ENCODE results near the gene VSIG10.

The VSIG10 gene

DNA sequence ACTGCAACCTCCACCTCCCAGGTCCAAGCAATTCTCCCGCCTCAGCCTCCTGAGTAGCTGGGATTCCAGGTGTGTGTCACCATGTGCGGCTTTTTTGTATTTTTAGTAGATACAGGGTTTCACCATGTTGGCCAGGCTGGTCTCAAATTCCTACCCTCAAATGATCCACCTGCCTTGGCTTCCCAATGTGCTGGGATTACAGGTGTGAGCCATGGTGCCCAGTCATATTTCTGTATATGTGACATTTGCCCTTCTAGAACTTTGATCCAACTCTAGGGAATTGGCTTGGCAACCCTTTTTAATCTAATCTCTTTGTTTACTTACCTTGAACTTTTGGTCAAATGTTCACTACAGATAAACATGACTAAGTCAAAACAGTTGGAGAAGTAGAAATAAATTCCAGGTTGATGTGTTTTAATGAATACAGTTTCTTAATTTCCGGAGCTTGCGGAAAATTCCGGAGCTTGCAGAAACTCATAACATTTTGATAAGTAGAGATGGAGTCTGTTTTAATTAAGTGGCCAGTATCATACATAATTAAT is 20.6 kb upstream of the VSIG10 start:
- TF ChIP-seq, protein P1, sequence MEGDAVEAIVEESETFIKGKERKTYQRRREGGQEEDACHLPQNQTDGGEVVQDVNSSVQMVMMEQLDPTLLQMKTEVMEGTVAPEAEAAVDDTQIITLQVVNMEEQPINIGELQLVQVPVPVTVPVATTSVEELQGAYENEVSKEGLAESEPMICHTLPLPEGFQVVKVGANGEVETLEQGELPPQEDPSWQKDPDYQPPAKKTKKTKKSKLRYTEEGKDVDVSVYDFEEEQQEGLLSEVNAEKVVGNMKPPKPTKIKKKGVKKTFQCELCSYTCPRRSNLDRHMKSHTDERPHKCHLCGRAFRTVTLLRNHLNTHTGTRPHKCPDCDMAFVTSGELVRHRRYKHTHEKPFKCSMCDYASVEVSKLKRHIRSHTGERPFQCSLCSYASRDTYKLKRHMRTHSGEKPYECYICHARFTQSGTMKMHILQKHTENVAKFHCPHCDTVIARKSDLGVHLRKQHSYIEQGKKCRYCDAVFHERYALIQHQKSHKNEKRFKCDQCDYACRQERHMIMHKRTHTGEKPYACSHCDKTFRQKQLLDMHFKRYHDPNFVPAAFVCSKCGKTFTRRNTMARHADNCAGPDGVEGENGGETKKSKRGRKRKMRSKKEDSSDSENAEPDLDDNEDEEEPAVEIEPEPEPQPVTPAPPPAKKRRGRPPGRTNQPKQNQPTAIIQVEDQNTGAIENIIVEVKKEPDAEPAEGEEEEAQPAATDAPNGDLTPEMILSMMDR (IDR thresholded peaks at IDR 0.05; ENCODE audit: low read depth, low read length, missing control alignments), result no peak
- DNase-seq, result no peak
- Histone ChIP-seq H3K4me3 (ENCODE audit: low read depth, low read length) (no peak overlapping the region), H3K27me3 (replicated peaks) (no peaks in the 10 kb centered on the region), H3K36me3 (replicated peaks) (no peaks in the 10 kb centered on the region), H3K27ac (no peak overlapping the region)
- in situ Hi-C loops (cut with HindIII; ENCODE audit: low pct_ligation_motif_present, low sequenced_read_pairs), result no loop called here

GRCh38 chr12:118122264-118122663 is 18.5 kb upstream of the VSIG10 start:
- no peak overlapping the region for H3K4me3 ChIP-seq (ENCODE audit: low read depth, low read length)
- no peaks in the 10 kb centered on the region for H3K27me3 ChIP-seq (replicated peaks)
- DNase-seq, result no peak
- TF ChIP-seq, protein P1 (IDR thresholded peaks at IDR 0.05; ENCODE audit: low read depth, low read length, missing control alignments), result no peak
- in situ Hi-C loops (cut with HindIII; ENCODE audit: low pct_ligation_motif_present, low sequenced_read_pairs), result no loop called here
- H3K27ac ChIP-seq, result no peak overlapping the region
- H3K36me3 ChIP-seq (replicated peaks), result no peaks in the 10 kb centered on the region

- peak; percentile 72 for DNase-seq
- TF ChIP-seq, protein P1 (IDR thresholded peaks at IDR 0.05; ENCODE audit: low read depth, low read length, missing control alignments), result peak; percentile 69
- peak overlapping the region; percentile 37 for H3K27ac ChIP-seq
- no peaks in the 10 kb centered on the region for H3K36me3 ChIP-seq (replicated peaks)
- H3K27me3 ChIP-seq (replicated peaks), result no peaks in the 10 kb centered on the region
- in situ Hi-C loops (cut with HindIII; ENCODE audit: low pct_ligation_motif_present, low sequenced_read_pairs), result no loop called here
- H3K4me3 ChIP-seq (ENCODE audit: low read depth, low read length), result no peak overlapping the region
Measured at GRCh38 chr12:118120579-118121363, 17.0 kb upstream of the VSIG10 start.

DNA sequence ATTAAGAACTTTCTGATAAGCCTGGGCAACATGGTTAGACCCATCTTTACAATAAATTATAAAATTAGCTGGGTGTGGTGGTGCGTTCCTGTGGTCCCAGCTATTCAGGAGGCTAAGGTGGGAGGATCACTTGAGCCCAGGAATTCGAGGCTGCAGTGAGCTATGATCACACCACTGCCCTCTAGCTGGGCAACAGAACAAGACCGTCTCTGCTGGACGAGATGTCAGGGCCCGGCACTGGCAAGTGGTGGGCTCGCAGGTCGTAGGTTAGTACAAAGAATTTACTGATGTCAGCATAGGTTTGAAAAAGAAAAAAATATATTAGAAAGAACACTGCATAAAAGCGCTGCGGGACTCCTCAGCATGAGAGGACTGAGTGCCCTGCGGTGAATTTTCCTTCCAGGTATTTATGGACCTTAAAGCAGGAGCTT is 15.7 kb upstream of the VSIG10 start:
- DNase-seq, result no peak
- H3K4me3 ChIP-seq (ENCODE audit: low read depth, low read length), result no peak overlapping the region
- H3K27ac ChIP-seq, result no peak overlapping the region
- TF ChIP-seq, protein P1 (IDR thresholded peaks at IDR 0.05; ENCODE audit: low read depth, low read length, missing control alignments), result peak; percentile 8
- no peaks in the 10 kb centered on the region for H3K27me3 ChIP-seq (replicated peaks)
- H3K36me3 ChIP-seq (replicated peaks), result no peaks in the 10 kb centered on the region
- in situ Hi-C loops (cut with HindIII; ENCODE audit: low pct_ligation_motif_present, low sequenced_read_pairs), result no loop called here

DNA sequence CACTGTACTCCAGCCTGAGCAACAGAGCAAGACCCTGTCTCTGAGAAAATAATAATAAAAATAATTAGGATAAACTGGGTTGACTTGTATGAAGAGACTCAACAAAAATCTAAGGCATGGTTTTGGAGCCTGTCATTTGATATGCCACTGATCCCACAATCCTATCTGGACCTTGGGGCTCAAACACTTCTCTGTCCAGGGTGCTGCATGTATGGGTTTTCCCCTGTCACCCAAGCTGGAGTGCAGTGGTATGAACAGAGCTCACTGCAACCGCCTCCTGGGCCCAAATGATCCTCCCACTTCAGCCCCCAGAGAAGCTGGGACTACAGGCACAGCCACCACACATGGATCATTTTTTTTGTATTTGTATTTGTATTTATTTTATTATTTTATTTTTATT is 5.3 kb upstream of the VSIG10 start:
- in situ Hi-C loops (cut with HindIII; ENCODE audit: low pct_ligation_motif_present, low sequenced_read_pairs), result no loop called here
- Histone ChIP-seq H3K27me3 (replicated peaks) (no peaks in the 10 kb centered on the region), H3K36me3 (replicated peaks) (no peaks in the 10 kb centered on the region), H3K27ac (no peak overlapping the region), H3K4me3 (ENCODE audit: low read depth, low read length) (no peak overlapping the region)
- TF ChIP-seq, protein P1 (IDR thresholded peaks at IDR 0.05; ENCODE audit: low read depth, low read length, missing control alignments), result no peak
- no peak for DNase-seq

Measured in brain microvascular endothelial cell (primary cell).